SK-N-MC (cell line): Measurements from ENCODE around the gene LIX1.

Source experiments
- EZH2 ChIP-seq: fragments of 200-600 bp; sonication (generic); IDR thresholded peaks from one replicate; pipeline ENCODE4 v1.6.1; 2017; ENCODE audit warnings: antibody characterized with exemption
- FOXP2 ChIP-seq: optimal IDR thresholded peaks from 2 replicates; pipeline ENCODE3; 2011; ENCODE audit warnings: mild to moderate bottlenecking, moderate library complexity; ENCODE audit not compliant: insufficient read depth; ENCODE audit errors: extremely low read length, control extremely low read depth
- POLR2AphosphoS5 ChIP-seq: IDR thresholded peaks from 2 replicates; pipeline ENCODE4 v1.6.1; 2012; ENCODE audit warnings: mild to moderate bottlenecking, low read depth, low read length, borderline replicate concordance

- TF ChIP-seq EZH2 = no peak
- TF ChIP-seq POLR2AphosphoS5 = no peak
- TF ChIP-seq FOXP2 = no peak
Measured at GRCh38 chr5:97056263-97056662, 86.1 kb downstream of the LIX1 start.
